Measurements from ENCODE around the gene MAEA.

DNA sequence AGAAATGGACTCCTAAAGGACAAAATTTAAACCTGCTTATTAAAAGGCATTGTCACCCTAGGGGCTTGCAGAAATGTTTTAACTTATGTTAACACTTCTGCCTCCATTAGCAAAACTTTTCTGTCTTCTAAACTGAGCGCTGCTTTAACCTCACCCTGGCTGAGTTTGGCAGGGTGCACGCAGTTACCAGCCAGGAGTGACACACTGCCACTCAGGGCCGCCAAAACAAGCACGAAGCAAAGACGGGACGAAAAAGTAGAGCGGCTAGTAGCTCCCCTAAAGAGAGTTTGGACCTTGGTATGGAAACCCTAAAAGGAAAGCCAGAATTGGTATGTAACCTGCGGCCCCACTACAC lies 33.6 kb downstream of the MAEA start:
- TF ChIP-seq, protein P1, sequence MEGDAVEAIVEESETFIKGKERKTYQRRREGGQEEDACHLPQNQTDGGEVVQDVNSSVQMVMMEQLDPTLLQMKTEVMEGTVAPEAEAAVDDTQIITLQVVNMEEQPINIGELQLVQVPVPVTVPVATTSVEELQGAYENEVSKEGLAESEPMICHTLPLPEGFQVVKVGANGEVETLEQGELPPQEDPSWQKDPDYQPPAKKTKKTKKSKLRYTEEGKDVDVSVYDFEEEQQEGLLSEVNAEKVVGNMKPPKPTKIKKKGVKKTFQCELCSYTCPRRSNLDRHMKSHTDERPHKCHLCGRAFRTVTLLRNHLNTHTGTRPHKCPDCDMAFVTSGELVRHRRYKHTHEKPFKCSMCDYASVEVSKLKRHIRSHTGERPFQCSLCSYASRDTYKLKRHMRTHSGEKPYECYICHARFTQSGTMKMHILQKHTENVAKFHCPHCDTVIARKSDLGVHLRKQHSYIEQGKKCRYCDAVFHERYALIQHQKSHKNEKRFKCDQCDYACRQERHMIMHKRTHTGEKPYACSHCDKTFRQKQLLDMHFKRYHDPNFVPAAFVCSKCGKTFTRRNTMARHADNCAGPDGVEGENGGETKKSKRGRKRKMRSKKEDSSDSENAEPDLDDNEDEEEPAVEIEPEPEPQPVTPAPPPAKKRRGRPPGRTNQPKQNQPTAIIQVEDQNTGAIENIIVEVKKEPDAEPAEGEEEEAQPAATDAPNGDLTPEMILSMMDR (IDR thresholded peaks at IDR 0.05) = no peak
- TF ChIP-seq POLR2A (IDR thresholded peaks at IDR 0.05) = no peak
- no peak for TF ChIP-seq EP300 (IDR thresholded peaks at IDR 0.05)

All from tibial nerve (tissue), 4 donors.